WTC11 (cell line): ENCODE measurements around the gene COLGALT1.

Experiments used
- ELF4 ChIP-seq: sonication (generic); formaldehyde crosslinking; IDR thresholded peaks from 2 replicates; pipeline ENCODE4 v1.8.1; 2022; ENCODE audit warnings: low read depth, mild to moderate bottlenecking, moderate library complexity, missing genetic modification reagents
- MAX ChIP-seq: sonication (generic); formaldehyde crosslinking; IDR thresholded peaks from 2 replicates; pipeline ENCODE4 v1.8.0; 2022; ENCODE audit warnings: mild to moderate bottlenecking, missing genetic modification reagents
- SP1 ChIP-seq: sonication (generic); formaldehyde crosslinking; conservative IDR thresholded peaks from 2 replicates; pipeline ENCODE4 v1.8.1; 2022; ENCODE audit warnings: missing genetic modification reagents
- STAT6 ChIP-seq: sonication (generic); formaldehyde crosslinking; conservative IDR thresholded peaks from 2 replicates; pipeline ENCODE4 v1.8.1; 2023; ENCODE audit warnings: mild to moderate bottlenecking, low read depth, missing genetic modification reagents, moderate library complexity
- TEAD4 ChIP-seq: sonication (generic); formaldehyde crosslinking; IDR thresholded peaks from 2 replicates; pipeline ENCODE4 v1.8.0; 2022; ENCODE audit warnings: mild to moderate bottlenecking, missing genetic modification reagents
- TF ChIP-seq, protein P1 (sequence below): fragments of 200-600 bp; IDR thresholded peaks from 2 replicates; pipeline ENCODE4 v1.8.0; 2022; ENCODE audit warnings: antibody characterized with exemption
- TF ChIP-seq, protein P2 (sequence below): sonication (generic); formaldehyde crosslinking; IDR thresholded peaks from 2 replicates; pipeline ENCODE4 v1.8.1; 2022; ENCODE audit warnings: mild to moderate bottlenecking, moderate library complexity, missing genetic modification reagents

DNA sequence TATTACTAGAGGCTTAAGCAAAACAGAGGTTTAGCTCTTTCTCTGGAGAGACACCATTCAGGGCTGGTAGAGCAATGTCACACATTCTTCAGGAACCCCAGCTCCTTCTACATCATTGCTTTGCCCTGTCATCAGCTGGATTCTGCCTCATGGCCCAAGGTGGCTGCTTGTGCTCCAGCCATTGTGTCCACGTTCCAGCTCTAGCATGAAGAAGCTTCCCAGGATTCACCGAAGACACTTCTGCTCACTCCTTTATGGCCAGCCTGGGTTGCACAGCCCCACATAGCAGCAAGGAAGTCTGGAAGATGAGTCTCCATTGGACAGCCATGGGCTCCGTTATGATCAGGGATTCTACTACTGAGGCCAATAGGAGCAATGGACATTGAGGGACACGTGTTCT lies 30.8 kb upstream of the COLGALT1 start:
- TF ChIP-seq, protein P1, sequence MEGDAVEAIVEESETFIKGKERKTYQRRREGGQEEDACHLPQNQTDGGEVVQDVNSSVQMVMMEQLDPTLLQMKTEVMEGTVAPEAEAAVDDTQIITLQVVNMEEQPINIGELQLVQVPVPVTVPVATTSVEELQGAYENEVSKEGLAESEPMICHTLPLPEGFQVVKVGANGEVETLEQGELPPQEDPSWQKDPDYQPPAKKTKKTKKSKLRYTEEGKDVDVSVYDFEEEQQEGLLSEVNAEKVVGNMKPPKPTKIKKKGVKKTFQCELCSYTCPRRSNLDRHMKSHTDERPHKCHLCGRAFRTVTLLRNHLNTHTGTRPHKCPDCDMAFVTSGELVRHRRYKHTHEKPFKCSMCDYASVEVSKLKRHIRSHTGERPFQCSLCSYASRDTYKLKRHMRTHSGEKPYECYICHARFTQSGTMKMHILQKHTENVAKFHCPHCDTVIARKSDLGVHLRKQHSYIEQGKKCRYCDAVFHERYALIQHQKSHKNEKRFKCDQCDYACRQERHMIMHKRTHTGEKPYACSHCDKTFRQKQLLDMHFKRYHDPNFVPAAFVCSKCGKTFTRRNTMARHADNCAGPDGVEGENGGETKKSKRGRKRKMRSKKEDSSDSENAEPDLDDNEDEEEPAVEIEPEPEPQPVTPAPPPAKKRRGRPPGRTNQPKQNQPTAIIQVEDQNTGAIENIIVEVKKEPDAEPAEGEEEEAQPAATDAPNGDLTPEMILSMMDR, result no peak
- no peak for TF ChIP-seq TEAD4 (CRISPR knock-in tag)
- no peak for TF ChIP-seq SP1 (CRISPR knock-in tag)
- no peak for TF ChIP-seq ELF4 (CRISPR knock-in tag)
- no peak for TF ChIP-seq MAX (CRISPR knock-in tag)
- TF ChIP-seq, protein P2, sequence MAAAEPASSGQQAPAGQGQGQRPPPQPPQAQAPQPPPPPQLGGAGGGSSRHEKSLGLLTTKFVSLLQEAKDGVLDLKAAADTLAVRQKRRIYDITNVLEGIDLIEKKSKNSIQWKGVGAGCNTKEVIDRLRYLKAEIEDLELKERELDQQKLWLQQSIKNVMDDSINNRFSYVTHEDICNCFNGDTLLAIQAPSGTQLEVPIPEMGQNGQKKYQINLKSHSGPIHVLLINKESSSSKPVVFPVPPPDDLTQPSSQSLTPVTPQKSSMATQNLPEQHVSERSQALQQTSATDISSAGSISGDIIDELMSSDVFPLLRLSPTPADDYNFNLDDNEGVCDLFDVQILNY (CRISPR knock-in tag), result no peak
- no peak for TF ChIP-seq STAT6 (CRISPR knock-in tag)
